Hepatocyte (in vitro differentiated cells): ENCODE data around the gene SMYD1.

Source experiments
- CTCF ChIP-seq: fragments of 200-600 bp; sonication (generic); IDR thresholded peaks from 2 replicates; pipeline ENCODE4 v1.5.1; 2016; ENCODE audit warnings: antibody characterized with exemption, mild to moderate bottlenecking; ENCODE audit not compliant: poor library complexity
- EZH2 ChIP-seq: fragments of 200-600 bp; sonication (generic); IDR thresholded peaks from 2 replicates; pipeline ENCODE4 v1.6.1; 2016; ENCODE audit warnings: antibody characterized with exemption, mild to moderate bottlenecking, borderline replicate concordance

DNA sequence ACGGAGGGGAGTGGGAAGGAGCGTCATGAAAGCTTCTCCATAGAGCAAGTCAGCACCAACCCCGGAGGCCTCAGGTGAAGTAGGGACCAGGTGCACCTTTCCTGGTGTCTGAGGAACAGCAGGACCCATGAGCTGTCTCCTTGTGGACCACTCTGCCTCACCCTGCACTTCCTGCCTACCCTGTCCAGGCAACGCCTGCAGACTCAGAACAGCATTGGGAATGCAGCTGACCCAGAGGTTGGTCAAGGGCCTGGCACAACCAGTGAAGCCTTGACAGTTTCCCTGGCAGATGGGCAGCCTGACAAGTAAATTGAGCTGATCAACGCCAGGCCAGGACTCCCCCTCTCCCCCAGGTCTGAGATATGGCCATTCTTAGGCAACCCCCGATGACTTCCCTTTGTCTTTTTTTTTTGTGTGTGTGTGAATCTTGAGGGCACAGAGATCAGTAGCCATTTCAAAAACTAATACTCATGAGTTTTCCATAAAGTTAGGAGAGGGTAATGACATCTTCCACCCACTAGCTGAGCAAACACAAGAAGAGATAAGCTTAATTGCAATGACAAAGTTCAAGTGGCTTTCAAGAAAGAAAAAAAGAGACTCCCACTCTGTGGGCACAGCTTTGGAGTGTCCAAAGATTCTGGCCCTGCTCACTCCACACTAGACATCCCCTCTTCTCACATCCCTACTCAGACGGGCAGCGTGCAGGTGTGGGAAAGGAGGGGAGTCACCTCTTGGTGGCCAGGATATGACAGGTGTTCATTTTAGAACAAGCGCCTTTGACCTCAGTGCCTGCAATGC, 63.8 kb downstream of the SMYD1 start:
- TF ChIP-seq CTCF (no peak), EZH2 (no peak)
